ENCODE results near the gene CH25H.

DNA sequence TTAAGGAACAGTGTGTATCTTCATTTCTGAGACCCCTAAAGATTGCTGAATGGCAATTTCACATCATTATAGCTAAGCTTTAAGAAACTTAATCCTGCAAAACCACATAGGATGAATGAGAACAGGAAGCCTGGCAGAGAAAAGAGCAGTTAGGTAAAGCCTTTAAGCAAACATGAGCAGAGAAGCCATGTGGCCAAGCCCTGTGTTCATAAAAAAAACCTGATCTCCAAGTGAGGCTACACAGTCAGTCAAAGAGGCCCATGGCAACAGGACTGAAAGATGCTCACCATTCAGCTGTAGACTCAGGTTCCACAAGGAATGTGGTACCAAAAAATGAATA lies 35.2 kb upstream of the CH25H start:
- TF ChIP-seq GATA2 (IDR thresholded peaks at IDR 0.05; ENCODE audit: low read depth, low read length) = no peak
- no peak for TF ChIP-seq GATA3 (IDR thresholded peaks at IDR 0.05; ENCODE audit: low read depth, low read length)

Data from SH-SY5Y (cell line).